K562 (cell line): ENCODE results near the gene SLC28A1. TPM values are rescaled to one million over a fixed set of nuclear protein-coding genes. Genes with fewer than 3 reads are reported as not detected.

Experiments used
- ADNP ChIP-seq: fragments of 200-800 bp; sonication (Bioruptor generic); IDR thresholded peaks from 2 replicates; pipeline ENCODE4 v1.6.1; 2016; ENCODE audit warnings: missing genetic modification characterization, missing compliant biosample characterization
- ARID1B ChIP-seq: fragments of 450-650 bp; IDR thresholded peaks from 2 replicates; pipeline ENCODE4 v1.6.1; 2016; ENCODE audit warnings: antibody characterized with exemption, mild to moderate bottlenecking, inconsistent platforms
- CC2D1A ChIP-seq: fragments of 450-650 bp; IDR thresholded peaks from 2 replicates; pipeline ENCODE4 v1.6.1; 2017; ENCODE audit warnings: mild to moderate bottlenecking
- CHD2 ChIP-seq: IDR thresholded peaks from 2 replicates; pipeline ENCODE4 v1.6.1; 2011; ENCODE audit warnings: low read depth, low read length
- COPS2 ChIP-seq: fragments of 450-650 bp; conservative IDR thresholded peaks from 2 replicates; pipeline ENCODE4 v1.6.1; 2016; ENCODE audit warnings: mild to moderate bottlenecking, moderate library complexity
- CREBBP ChIP-seq: IDR thresholded peaks from one replicate; pipeline ENCODE4 v1.6.1; 2012; ENCODE audit warnings: low read depth, mild to moderate bottlenecking, control low read depth, inconsistent platforms, low read length
- ETV5 ChIP-seq: sonication (generic); formaldehyde crosslinking; IDR thresholded peaks from 2 replicates; pipeline ENCODE4 v1.4.0; 2020; ENCODE audit warnings: low read depth, mild to moderate bottlenecking, missing genetic modification reagents
- GABPB1 ChIP-seq: sonication (generic); formaldehyde crosslinking; IDR thresholded peaks from 2 replicates; pipeline ENCODE4 v1.8.0; 2022; ENCODE audit warnings: mild to moderate bottlenecking, missing genetic modification reagents
- KAT7 ChIP-seq: sonication (generic); formaldehyde crosslinking; IDR thresholded peaks from 2 replicates; pipeline ENCODE4 v1.8.0; 2022; ENCODE audit warnings: missing genetic modification reagents, mild to moderate bottlenecking, borderline replicate concordance
- PURB ChIP-seq: sonication (generic); formaldehyde crosslinking; IDR thresholded peaks from 2 replicates; pipeline ENCODE4 v1.9.0; 2021; ENCODE audit warnings: low read depth, mild to moderate bottlenecking, missing genetic modification reagents
- RAD21 ChIP-seq, 2 experiments: fragments of 250-450 bp in 1 of 2; fragments of 450-650 bp in 1 of 2; sonication (Bioruptor Pico) in 1 of 2; formaldehyde crosslinking in 1 of 2; IDR thresholded peaks in 1 of 2; conservative IDR thresholded peaks in 1 of 2; 2 replicates each; pipeline versions ENCODE4 v1.4.0 to v1.8.0; 2020 to 2022; ENCODE audit warnings: mild to moderate bottlenecking in 2 of 2, moderate library complexity in 1 of 2
- TEAD1 ChIP-seq, 2 experiments: fragments of 450-650 bp in 1 of 2; sonication (generic) in 1 of 2; formaldehyde crosslinking; IDR thresholded peaks; 2 replicates each; pipeline versions ENCODE4 v1.4.0 to v1.8.0; 2020 to 2022; ENCODE audit warnings: mild to moderate bottlenecking in 2 of 2, missing genetic modification reagents in 1 of 2
- ZBTB7A ChIP-seq: IDR thresholded peaks from 2 replicates; pipeline ENCODE4 v1.6.1; 2011; ENCODE audit warnings: low read depth, mild to moderate bottlenecking, low read length, moderate library complexity, borderline replicate concordance; ENCODE audit not compliant: control insufficient read depth
- ZNF12 ChIP-seq: sonication (generic); formaldehyde crosslinking; IDR thresholded peaks from 2 replicates; pipeline ENCODE4 v1.4.0; 2020; ENCODE audit warnings: mild to moderate bottlenecking, missing genetic modification reagents
- ZNF431 ChIP-seq: sonication (generic); formaldehyde crosslinking; IDR thresholded peaks from 2 replicates; pipeline ENCODE4 v1.8.0; 2022; ENCODE audit warnings: mild to moderate bottlenecking, missing genetic modification reagents
- polyA plus RNA-seq, 8 experiments: library from polyadenylated mRNA; depleted of rRNA in 4 of 8; stranded (reverse) in 5 of 8; unstranded in 3 of 8; fragments of >200 nt; fragmentation: Nextera tagmentation in 2 of 8; fragmentation: Illumina TruSeq in 1 of 8; extraction: Ambion mirVana in 2 of 8; extraction: Trizol in 1 of 8; gene quantifications; 2 replicates each; pipeline versions ENCODE4 v1.2.1 to v1.2.3, GENCODE V29; 2011 to 2014; ENCODE audit warnings: inconsistent platforms in 1 of 8, missing spikeins in 1 of 8
- total RNA-seq, 7 experiments: library from RNA; depleted of rRNA in 6 of 7; stranded (reverse); fragments of >200 nt in 6 of 7; fragmentation: Illumina TruSeq in 2 of 7; extraction: Trizol in 2 of 7; gene quantifications; 2 replicates each; pipeline versions ENCODE4 v1.2.1 to v1.2.3, GENCODE V29; 2011 to 2021; ENCODE audit warnings: low replicate concordance in 1 of 7
- TF ChIP-seq, protein P1 (sequence below), 2 experiments: fragments of 450-650 bp in 1 of 2; sonication (generic) in 1 of 2; formaldehyde crosslinking in 1 of 2; IDR thresholded peaks in 1 of 2; conservative IDR thresholded peaks in 1 of 2; 2 replicates each; pipeline versions ENCODE4 v1.6.1 to v1.8.1; 2016 to 2023; ENCODE audit warnings: mild to moderate bottlenecking in 2 of 2, moderate library complexity in 2 of 2, inconsistent platforms in 1 of 2, missing genetic modification reagents in 1 of 2
- TF ChIP-seq, protein P2 (sequence below): fragments of 250-450 bp; sonication (Bioruptor Pico); IDR thresholded peaks from 2 replicates; pipeline ENCODE4 v1.8.0; 2022; ENCODE audit warnings: moderate library complexity, mild to moderate bottlenecking, inconsistent platforms
- TF ChIP-seq, protein P3 (sequence below), 3 experiments: IDR thresholded peaks in 2 of 3; conservative IDR thresholded peaks in 1 of 3; 2 replicates each; pipeline ENCODE4 v1.5.1; 2011 to 2012; ENCODE audit warnings: low read length in 3 of 3, mild to moderate bottlenecking in 3 of 3, control low read depth in 2 of 3, improper control_type of control experiment in 1 of 3, inconsistent platforms in 1 of 3, low read depth in 1 of 3, mixed read lengths in 1 of 3, moderate library complexity in 1 of 3; ENCODE audit not compliant: insufficient read depth in 2 of 3
- TF ChIP-seq, protein P4 (sequence below): sonication (generic); formaldehyde crosslinking; IDR thresholded peaks from 2 replicates; pipeline ENCODE4 v1.8.1; 2023; ENCODE audit warnings: mild to moderate bottlenecking, missing genetic modification reagents, moderate library complexity

The SLC28A1 gene
- total and polyA plus RNA-seq, 9 of the 15 experiments (the other 6 are each of a cell fraction or from before 2014, with no cell fraction given): 0.04 TPM; not detected in 8

- TF ChIP-seq, protein P1, sequence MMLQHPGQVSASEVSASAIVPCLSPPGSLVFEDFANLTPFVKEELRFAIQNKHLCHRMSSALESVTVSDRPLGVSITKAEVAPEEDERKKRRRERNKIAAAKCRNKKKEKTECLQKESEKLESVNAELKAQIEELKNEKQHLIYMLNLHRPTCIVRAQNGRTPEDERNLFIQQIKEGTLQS (IDR thresholded peaks at IDR 0.05): peak; percentile 19; the same call in 1 of the 2 replicates
- TF ChIP-seq, protein P1 (CRISPR knock-in tag; conservative IDR thresholded peaks at IDR 0.05): no peak
- TF ChIP-seq, protein P2, sequence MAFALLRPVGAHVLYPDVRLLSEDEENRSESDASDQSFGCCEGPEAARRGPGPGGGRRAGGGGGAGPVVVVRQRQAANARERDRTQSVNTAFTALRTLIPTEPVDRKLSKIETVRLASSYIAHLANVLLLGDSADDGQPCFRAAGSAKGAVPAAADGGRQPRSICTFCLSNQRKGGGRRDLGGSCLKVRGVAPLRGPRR: no peak
- TF ChIP-seq, protein P3, sequence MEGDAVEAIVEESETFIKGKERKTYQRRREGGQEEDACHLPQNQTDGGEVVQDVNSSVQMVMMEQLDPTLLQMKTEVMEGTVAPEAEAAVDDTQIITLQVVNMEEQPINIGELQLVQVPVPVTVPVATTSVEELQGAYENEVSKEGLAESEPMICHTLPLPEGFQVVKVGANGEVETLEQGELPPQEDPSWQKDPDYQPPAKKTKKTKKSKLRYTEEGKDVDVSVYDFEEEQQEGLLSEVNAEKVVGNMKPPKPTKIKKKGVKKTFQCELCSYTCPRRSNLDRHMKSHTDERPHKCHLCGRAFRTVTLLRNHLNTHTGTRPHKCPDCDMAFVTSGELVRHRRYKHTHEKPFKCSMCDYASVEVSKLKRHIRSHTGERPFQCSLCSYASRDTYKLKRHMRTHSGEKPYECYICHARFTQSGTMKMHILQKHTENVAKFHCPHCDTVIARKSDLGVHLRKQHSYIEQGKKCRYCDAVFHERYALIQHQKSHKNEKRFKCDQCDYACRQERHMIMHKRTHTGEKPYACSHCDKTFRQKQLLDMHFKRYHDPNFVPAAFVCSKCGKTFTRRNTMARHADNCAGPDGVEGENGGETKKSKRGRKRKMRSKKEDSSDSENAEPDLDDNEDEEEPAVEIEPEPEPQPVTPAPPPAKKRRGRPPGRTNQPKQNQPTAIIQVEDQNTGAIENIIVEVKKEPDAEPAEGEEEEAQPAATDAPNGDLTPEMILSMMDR (IDR thresholded peaks at IDR 0.05 in 2 of 3, conservative IDR thresholded peaks at IDR 0.05 in 1 of 3; ENCODE audit: insufficient read depth in 2 of 3, low read depth in 1 of 3, low read length in 3 of 3): peak; percentile 31 to 54 (median 36); a peak in 4 of 6 replicates
- TF ChIP-seq ZNF431 (CRISPR knock-in tag) (no peak), ADNP (tag) (no peak), PURB (CRISPR knock-in tag) (no peak), CHD2 (no peak), COPS2 (no peak), ZBTB7A (no peak), ZNF12 (CRISPR knock-in tag) (no peak), GABPB1 (CRISPR knock-in tag) (no peak), CC2D1A (peak; percentile 25; the same call in 1 of the 2 replicates), ETV5 (no peak), TEAD1 (CRISPR knock-in tag; IDR thresholded peaks at IDR 0.05) (no peak), ARID1B (no peak), RAD21 (CRISPR knock-in tag; conservative IDR thresholded peaks at IDR 0.05 in 1 of 2, IDR thresholded peaks at IDR 0.05 in 1 of 2) (peak in 1 of 2 experiments; percentile 22; a peak in 1 of 4 replicates), KAT7 (CRISPR knock-in tag) (no peak), CREBBP (no peak)
- TF ChIP-seq, protein P4, sequence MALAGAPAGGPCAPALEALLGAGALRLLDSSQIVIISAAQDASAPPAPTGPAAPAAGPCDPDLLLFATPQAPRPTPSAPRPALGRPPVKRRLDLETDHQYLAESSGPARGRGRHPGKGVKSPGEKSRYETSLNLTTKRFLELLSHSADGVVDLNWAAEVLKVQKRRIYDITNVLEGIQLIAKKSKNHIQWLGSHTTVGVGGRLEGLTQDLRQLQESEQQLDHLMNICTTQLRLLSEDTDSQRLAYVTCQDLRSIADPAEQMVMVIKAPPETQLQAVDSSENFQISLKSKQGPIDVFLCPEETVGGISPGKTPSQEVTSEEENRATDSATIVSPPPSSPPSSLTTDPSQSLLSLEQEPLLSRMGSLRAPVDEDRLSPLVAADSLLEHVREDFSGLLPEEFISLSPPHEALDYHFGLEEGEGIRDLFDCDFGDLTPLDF (CRISPR knock-in tag): no peak
Observed at GRCh38 chr15:84934942-84935729, 50.7 kb downstream of the SLC28A1 start (continued).
